Embryonic facial prominence (tissue), 1 donor: ENCODE results near the gene HIBADH.

Experiments used
- DNase-seq: peaks from one replicate; pipeline ENCODE4 v3.0.0-alpha.2; 2016; ENCODE audit errors: extremely low spot score

HIBADH gene

GRCh38 chr7:27492224-27492623 lies 170.5 kb downstream of the HIBADH start:
- no peak for DNase-seq

- DNase-seq = no peak
Observed at GRCh38 chr7:27491534-27491933, 171.1 kb downstream of the HIBADH start.

- no peak for DNase-seq
Observed at GRCh38 chr7:27487509-27487908, 175.2 kb downstream of the HIBADH start.

- DNase-seq = no peak
Observed at GRCh38 chr7:27484451-27484850, 178.2 kb downstream of the HIBADH start.

- no peak for DNase-seq
Observed at GRCh38 chr7:27482219-27482618, 180.5 kb downstream of the HIBADH start.

GRCh38 chr7:27478556-27478955 lies 184.1 kb downstream of the HIBADH start:
- DNase-seq = no peak

- DNase-seq = no peak
Observed at GRCh38 chr7:27478084-27478483, 184.6 kb downstream of the HIBADH start.

GRCh38 chr7:27476493-27476892 lies 186.2 kb downstream of the HIBADH start:
- DNase-seq = no peak
